IMR-90 (cell line): ENCODE data around the gene RAB37. TPM values are rescaled to one million over a fixed set of nuclear protein-coding genes. Genes with fewer than 3 reads are reported as not detected.

Experiments used
- ATAC-seq: fragments of 200-7000 bp; cut with Tn5 transposase; 2 replicates; pipeline ENCODE4 v1.9.1; 2020; ENCODE audit warnings: low read depth, mild to moderate bottlenecking, moderate library complexity
- BruUV-seq: library from RNA; stranded (reverse); fragments of 400-500 nt; replicated peaks from 2 replicates; lab custom pipeline; 2021; lab: Mats Ljungman, UMichigan
- CTCF ChIA-PET: fragments of 300-600 bp; formaldehyde crosslinking; extraction: SDS; loops from one replicate; lab custom pipeline; 2021; ENCODE audit warnings: antibody characterized with exemption; lab: Yijun Ruan, JAX
- POLR2A ChIA-PET: fragments of 300-600 bp; sonication (Branson Sonifier 250); formaldehyde crosslinking; loops from one replicate; lab custom pipeline; 2022; ENCODE audit warnings: antibody characterized with exemption; ENCODE audit not compliant: unreplicated experiment; lab: Charles Lee
- DNase-seq: peaks from one replicate; pipeline ENCODE4 v3.0.0; 2013
- H2AFZ ChIP-seq: replicated peaks from 2 replicates; pipeline ENCODE3; 2013; ENCODE audit warnings: low read length, mild to moderate bottlenecking; ENCODE audit not compliant: poor library complexity
- H2AK5ac ChIP-seq: 2 replicates; pipeline ENCODE4 v1.6.1; 2013; ENCODE audit warnings: low read depth, low read length, inconsistent platforms
- H2AK9ac ChIP-seq: replicated peaks from 2 replicates; pipeline ENCODE3; 2013; ENCODE audit warnings: mild to moderate bottlenecking, low read depth, low read length, moderate library complexity; ENCODE audit not compliant: poor library complexity
- H2BK120ac ChIP-seq: 2 replicates; pipeline ENCODE4 v1.6.1; 2013; ENCODE audit warnings: low read depth, low read length, inconsistent platforms
- H2BK15ac ChIP-seq: 3 replicates; pipeline ENCODE4 v1.6.1; 2013; ENCODE audit warnings: low read depth, low read length, inconsistent platforms
- H2BK20ac ChIP-seq: 2 replicates; pipeline ENCODE4 v1.6.1; 2013; ENCODE audit warnings: low read depth, mild to moderate bottlenecking, inconsistent platforms, low read length, moderate library complexity
- H2BK5ac ChIP-seq: 2 replicates; pipeline ENCODE4 v1.6.1; 2013; ENCODE audit warnings: mild to moderate bottlenecking, low read depth, low read length, inconsistent platforms; ENCODE audit not compliant: poor library complexity, severe bottlenecking
- H3K14ac ChIP-seq: replicated peaks from 2 replicates; pipeline ENCODE4 v1.6.1; 2013; ENCODE audit warnings: low read depth, low read length, inconsistent platforms
- H3K18ac ChIP-seq: 2 replicates; pipeline ENCODE4 v1.6.1; 2013; ENCODE audit warnings: low read depth, low read length, control low read depth
- H3K23ac ChIP-seq: 2 replicates; pipeline ENCODE4 v1.6.1; 2013; ENCODE audit warnings: low read depth, low read length, inconsistent platforms
- H3K27ac ChIP-seq: 2 replicates; pipeline ENCODE4 v1.5.1; 2013; ENCODE audit warnings: mild to moderate bottlenecking, control low read depth, low read length; ENCODE audit not compliant: insufficient read depth
- H3K27me3 ChIP-seq: 2 replicates; pipeline ENCODE4 v1.6.1; 2013; ENCODE audit warnings: low read length; ENCODE audit not compliant: control insufficient read depth, insufficient read depth
- H3K36me3 ChIP-seq: 2 replicates; pipeline ENCODE4 v1.6.1; 2013; ENCODE audit warnings: low read length, mixed read lengths; ENCODE audit not compliant: control insufficient read depth, insufficient read depth
- H3K4ac ChIP-seq: 2 replicates; pipeline ENCODE4 v1.6.1; 2013; ENCODE audit warnings: low read depth, low read length, inconsistent platforms
- H3K4me1 ChIP-seq: 2 replicates; pipeline ENCODE4 v1.6.1; 2013; ENCODE audit warnings: low read length, mixed read lengths; ENCODE audit not compliant: control insufficient read depth, insufficient read depth
- H3K4me2 ChIP-seq: 2 replicates; pipeline ENCODE4 v1.6.1; 2013; ENCODE audit warnings: low read depth, mild to moderate bottlenecking, control low read depth, low read length, moderate library complexity
- H3K4me3 ChIP-seq: 2 replicates; pipeline ENCODE4 v1.5.1; 2013; ENCODE audit warnings: low read depth, mild to moderate bottlenecking, control low read depth, low read length, moderate library complexity; ENCODE audit not compliant: insufficient read depth
- H3K56ac ChIP-seq: 2 replicates; pipeline ENCODE4 v1.6.1; 2013; ENCODE audit warnings: low read length, inconsistent platforms; ENCODE audit not compliant: insufficient read depth; ENCODE audit errors: extremely low read depth
- H3K79me1 ChIP-seq, 2 experiments: 2 replicates each; pipeline ENCODE4 v1.6.1; 2013; ENCODE audit warnings: low read length in 2 of 2, inconsistent platforms in 1 of 2, low read depth in 1 of 2
- H3K9ac ChIP-seq: 2 replicates; pipeline ENCODE4 v1.6.1; 2013; ENCODE audit warnings: low read depth, low read length, control low read depth
- H3K9me1 ChIP-seq: 2 replicates; pipeline ENCODE4 v1.6.1; 2013; ENCODE audit warnings: low read length, inconsistent platforms; ENCODE audit not compliant: insufficient read depth
- H3K9me3 ChIP-seq: 2 replicates; pipeline ENCODE4 v1.6.1; 2013; ENCODE audit warnings: low read length; ENCODE audit not compliant: control insufficient read depth, insufficient read depth
- H4K20me1 ChIP-seq: 2 replicates; pipeline ENCODE4 v1.6.1; 2013; ENCODE audit warnings: low read length, inconsistent platforms; ENCODE audit not compliant: insufficient read depth
- H4K5ac ChIP-seq: 2 replicates; pipeline ENCODE4 v1.6.1; 2013; ENCODE audit warnings: mild to moderate bottlenecking, low read depth, low read length, control low read depth
- H4K8ac ChIP-seq, 2 experiments: 2 replicates each; pipeline ENCODE4 v1.6.1; 2013; ENCODE audit warnings: low read depth in 2 of 2, low read length in 2 of 2, control low read depth in 1 of 2, inconsistent platforms in 1 of 2
- H4K91ac ChIP-seq: 2 replicates; pipeline ENCODE4 v1.6.1; 2013; ENCODE audit warnings: low read depth, low read length, inconsistent platforms; ENCODE audit not compliant: insufficient read depth
- POLR2A ChIP-seq: IDR thresholded peaks from 2 replicates; pipeline ENCODE4 v1.6.1; 2012; ENCODE audit warnings: mild to moderate bottlenecking, low read depth, low read length
- WGBS, 2 experiments: methylation state at CpG; one replicate each; pipeline versions ENCODE4 v1.1.5 to v1.1.7; 2013; ENCODE audit warnings: missing lambda C conversion rate in 2 of 2; ENCODE audit not compliant: insufficient read length in 1 of 2; ENCODE audit errors: extremely low coverage in 2 of 2; 5-methylcytosine and 5-hydroxymethylcytosine counted together
- dilution Hi-C: fragments of 300-500 bp; cut with HindIII; formaldehyde crosslinking; loops from one replicate; pipeline ENCODE4 v1.14.3; 2018; ENCODE audit warnings: low sequenced_read_pairs; ENCODE audit not compliant: unreplicated experiment
- in situ Hi-C: fragments of 300-500 bp; cut with MboI; formaldehyde crosslinking; loops from 3 replicates; pipeline ENCODE4 v1.14.3; 2019; ENCODE audit warnings: low sequenced_read_pairs, inconsistent platforms, mixed read lengths
- intact Hi-C: fragments of 100-400 bp; cut with micrococcal nuclease; formaldehyde crosslinking; loops from 2 replicates; pipeline ENCODE4 v1.10.0; 2022
- polyA plus RNA-seq, 3 experiments: library from polyadenylated mRNA; depleted of rRNA; stranded (reverse); fragments of >200 nt; gene quantifications; 2 replicates each; pipeline ENCODE4 v1.2.3, GENCODE V29; 2012; ENCODE audit warnings: low replicate concordance in 1 of 3
- total RNA-seq: library from RNA; depleted of rRNA; stranded (reverse); fragments of >200 nt; gene quantifications from 2 replicates; pipeline ENCODE4 v1.2.3, GENCODE V29; 2012

Gene RAB37
- total and polyA plus RNA-seq, 2 of the 4 experiments (the other 2 are of a cell fraction): 0.19 TPM; not detected in 1

DNA sequence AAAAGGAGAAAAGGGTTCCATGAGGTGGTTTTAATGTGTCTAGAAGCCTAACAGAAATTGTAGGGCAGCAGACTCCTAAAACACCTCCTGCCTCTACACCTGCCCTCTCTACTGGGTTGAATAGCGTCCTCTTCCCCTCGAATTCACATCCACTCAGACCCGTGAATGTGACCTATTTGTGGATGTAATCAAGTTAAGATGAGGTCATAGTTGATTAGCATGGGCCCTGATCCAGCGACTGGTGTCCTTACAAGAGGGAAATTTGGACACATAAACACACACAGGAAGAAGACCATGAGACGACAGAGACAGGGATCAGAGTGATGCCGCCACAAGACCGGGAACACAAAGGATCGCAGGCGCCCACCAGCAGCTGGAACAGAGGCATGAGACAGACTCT, 37.8 kb upstream of the RAB37 start:
- no peak overlapping the region for H3K4me3 ChIP-seq
- CTCF ChIA-PET: no interaction called here
- dilution Hi-C loops: no loop called here

More for the DNA sequence above, 37.8 kb upstream of the RAB37 start:
- no peak overlapping the region for H3K23ac ChIP-seq
- no peak overlapping the region for H3K9ac ChIP-seq
- no peak overlapping the region for H3K14ac ChIP-seq
- H3K4me1 ChIP-seq: no peaks in the 10 kb centered on the region
- no peak overlapping the region for H3K4ac ChIP-seq
- intact Hi-C loops: no loop called here
- H4K91ac ChIP-seq: no peak overlapping the region
- no peak overlapping the region for H4K8ac ChIP-seq
- 70% methylated on average over 4 of the region's 9 CpGs; no CpG with 5 or more reads in 1 of the 2 experiments for WGBS, 2 experiments
- no peak overlapping the region for H3K18ac ChIP-seq
- no peak overlapping the region for H2BK120ac ChIP-seq
- no peak overlapping the region for H3K4me2 ChIP-seq
- H2BK20ac ChIP-seq: no peak overlapping the region
- H2BK5ac ChIP-seq: no peak overlapping the region
- H3K9me1 ChIP-seq: no peaks in the 10 kb centered on the region; the same call in 1 of the 2 replicates
- H3K36me3 ChIP-seq: no peaks in the 10 kb centered on the region
- ATAC-seq (no peak), DNase-seq (no peak)
- no peak overlapping the region for H3K56ac ChIP-seq
- no peak overlapping the region for H4K5ac ChIP-seq
- H4K20me1 ChIP-seq: no peaks in the 10 kb centered on the region; the same call in 1 of the 2 replicates
- no peak for TF ChIP-seq POLR2A
- BruUV-seq: no TSS peak
- no peaks in the 10 kb centered on the region for H3K27me3 ChIP-seq
- H3K27ac ChIP-seq: no peak overlapping the region
- in situ Hi-C loops: no loop called here
- no peaks in the 10 kb centered on the region for H3K9me3 ChIP-seq
- no peak overlapping the region for H2BK15ac ChIP-seq
- H2AK5ac ChIP-seq: no peak overlapping the region
- no peaks in the 10 kb centered on the region for H3K79me1 ChIP-seq
- no peak overlapping the region for H2AK9ac ChIP-seq
- no peak overlapping the region for H2AFZ ChIP-seq
- POLR2A ChIA-PET: no interaction called here
